ENCODE measurements around the gene RASGRF1.

RASGRF1 gene

GRCh38 chr15:78925956-78926743 lies 164.4 kb downstream of the RASGRF1 start:
- DNase-seq, result no peak

DNA sequence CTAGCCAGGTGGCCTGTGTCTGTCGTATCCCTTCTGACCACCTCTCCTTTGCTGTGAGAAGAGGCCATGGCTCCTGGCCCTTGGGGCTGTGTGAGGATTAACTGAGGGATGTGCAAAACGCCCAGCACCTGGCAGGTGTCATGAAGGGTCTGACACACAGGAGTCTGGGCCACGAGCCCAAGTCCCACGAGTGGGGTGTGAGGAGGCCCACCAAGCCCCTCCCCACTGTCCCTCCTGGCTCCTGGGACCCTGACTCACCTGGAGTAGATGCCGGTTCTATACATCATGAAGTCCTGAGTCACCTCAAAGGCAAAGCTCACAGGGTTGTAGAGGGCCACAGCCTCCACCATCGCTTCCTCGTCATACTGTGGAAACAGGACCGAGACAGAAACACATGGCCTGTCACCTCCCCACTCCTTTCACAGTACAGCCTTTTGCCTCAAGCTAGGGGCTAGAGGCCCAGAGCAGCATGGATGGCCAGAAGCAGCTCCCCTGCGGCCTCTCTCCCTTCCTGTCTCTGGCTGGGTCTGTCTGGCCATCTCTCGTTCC lies 165.4 kb downstream of the RASGRF1 start:
- DNase-seq, result no peak

- no peak for DNase-seq
Observed at GRCh38 chr15:78923480-78924360, 166.9 kb downstream of the RASGRF1 start.

DNA sequence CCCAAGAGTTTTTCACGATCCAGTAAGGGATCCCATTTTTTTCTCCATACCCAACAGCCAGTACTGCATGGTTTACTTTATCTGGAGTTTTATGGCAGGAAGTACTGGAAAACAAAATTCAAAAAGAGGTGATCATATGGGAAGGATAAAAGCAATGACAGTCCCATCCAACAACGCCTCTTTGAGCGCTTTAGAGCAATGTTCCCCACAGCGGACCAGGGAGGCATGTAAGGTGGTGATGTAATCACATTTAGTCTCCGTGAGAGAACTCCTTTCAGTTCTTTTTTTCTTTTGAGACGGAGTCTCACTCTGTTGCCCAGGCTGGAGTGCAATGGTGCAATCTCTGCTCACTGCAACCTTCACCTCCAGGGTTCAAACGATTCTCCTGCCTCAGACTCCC lies 167.6 kb downstream of the RASGRF1 start:
- no peak for DNase-seq

DNA sequence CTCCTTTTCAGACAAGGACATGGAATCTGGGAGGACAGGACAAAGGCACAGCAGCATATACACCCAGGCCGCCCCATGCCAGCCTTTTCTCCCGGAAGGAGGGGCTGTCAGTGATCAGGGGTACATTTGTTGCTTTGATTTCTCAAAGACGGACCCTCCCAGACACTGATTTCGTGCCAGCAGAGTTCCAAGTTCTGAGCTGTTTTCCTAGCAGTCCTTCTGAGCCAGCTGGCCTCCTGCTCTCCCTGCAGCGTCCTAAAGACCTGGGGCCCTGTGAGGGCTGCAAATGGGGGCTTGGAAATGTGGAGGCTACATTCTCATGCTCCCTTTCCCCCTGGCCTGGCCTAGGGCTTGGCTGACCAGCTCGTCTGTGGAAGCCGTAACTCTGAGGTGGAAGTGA lies 168.1 kb downstream of the RASGRF1 start:
- no peak for DNase-seq

DNA sequence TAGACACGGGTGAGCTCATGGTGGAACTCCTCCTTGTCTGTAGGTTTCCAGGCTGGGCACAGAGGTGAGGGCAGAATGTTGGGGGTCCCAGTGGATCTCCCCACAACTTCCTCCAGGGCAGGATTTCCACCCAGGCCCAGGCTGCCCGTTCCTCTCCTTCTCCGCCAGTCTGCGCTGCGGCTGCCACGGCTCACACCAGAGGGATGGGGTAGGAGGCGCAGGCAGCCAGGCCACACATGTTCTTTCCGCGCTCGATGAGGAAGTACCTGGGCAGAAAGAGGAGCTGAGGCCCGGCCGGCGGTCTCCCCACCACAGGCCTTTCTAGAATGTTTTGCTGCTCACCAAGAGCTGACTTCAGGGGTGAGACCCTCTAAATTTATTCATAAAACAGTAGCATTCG lies 168.6 kb downstream of the RASGRF1 start:
- no peak for DNase-seq

- no peak for DNase-seq
Observed at GRCh38 chr15:78921517-78921916, 169.1 kb downstream of the RASGRF1 start.

- DNase-seq, result no peak
Observed at GRCh38 chr15:78917888-78918287, 172.7 kb downstream of the RASGRF1 start.

GRCh38 chr15:78916088-78916487 lies 174.5 kb downstream of the RASGRF1 start:
- DNase-seq, result no peak

GRCh38 chr15:78915341-78916087 lies 175.1 kb downstream of the RASGRF1 start:
- no peak for DNase-seq

DNA sequence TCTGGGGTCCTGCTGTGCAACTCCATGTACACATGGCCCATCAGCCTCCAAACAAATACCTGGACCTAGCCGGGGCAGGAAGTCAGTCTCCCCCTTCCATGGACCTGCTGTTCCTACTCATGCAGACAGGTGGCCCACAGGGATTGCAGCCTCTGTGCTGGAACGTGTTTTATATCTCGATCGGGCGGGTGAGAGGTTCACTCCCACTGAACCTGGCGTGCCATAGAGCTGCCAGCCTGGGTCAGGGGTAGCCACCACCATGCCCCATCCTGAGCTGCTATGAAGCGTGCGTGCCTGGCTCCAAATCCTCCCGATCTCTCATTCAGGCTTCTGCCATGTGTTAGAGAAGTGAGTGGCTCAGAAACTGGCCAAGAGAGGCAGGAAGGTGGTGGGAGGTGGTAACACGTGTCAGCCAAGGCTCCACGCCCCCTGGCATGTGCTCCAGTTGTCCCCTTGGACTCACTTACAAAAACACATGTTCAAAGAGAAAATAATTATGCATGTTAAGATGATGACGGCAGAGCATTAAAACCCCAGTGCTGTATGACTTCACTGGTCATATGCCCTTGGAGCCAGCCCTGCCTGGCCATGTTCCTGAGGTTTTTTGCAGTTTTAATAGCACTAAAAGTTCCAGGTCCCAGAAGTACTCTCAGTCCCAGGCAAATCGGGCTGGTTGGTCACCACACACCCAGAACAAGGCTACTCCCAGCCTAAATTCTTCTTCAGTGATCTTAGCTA lies 176.4 kb downstream of the RASGRF1 start:
- DNase-seq, result no peak

- no peak for DNase-seq
Observed at GRCh38 chr15:78913012-78913411, 177.6 kb downstream of the RASGRF1 start.

DNA sequence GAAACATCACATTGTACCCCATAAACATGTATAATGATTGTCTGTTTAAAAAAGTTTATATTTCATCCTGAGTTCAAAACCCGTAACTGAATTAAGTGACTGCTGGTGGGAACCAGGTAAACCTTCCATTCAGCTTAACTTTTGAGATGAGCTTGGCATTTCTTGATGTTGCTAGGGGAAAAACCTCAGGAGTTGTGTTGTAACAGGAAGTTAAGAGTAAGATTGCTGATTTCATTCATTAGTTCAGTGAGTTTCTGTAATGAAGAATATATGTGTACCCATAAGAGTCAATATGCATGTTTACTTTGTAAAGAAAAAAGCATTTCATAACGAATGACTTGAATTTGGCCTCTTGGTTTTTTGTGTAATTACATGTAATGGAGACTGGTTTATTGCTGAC lies 178.3 kb downstream of the RASGRF1 start:
- no peak for DNase-seq

DNA sequence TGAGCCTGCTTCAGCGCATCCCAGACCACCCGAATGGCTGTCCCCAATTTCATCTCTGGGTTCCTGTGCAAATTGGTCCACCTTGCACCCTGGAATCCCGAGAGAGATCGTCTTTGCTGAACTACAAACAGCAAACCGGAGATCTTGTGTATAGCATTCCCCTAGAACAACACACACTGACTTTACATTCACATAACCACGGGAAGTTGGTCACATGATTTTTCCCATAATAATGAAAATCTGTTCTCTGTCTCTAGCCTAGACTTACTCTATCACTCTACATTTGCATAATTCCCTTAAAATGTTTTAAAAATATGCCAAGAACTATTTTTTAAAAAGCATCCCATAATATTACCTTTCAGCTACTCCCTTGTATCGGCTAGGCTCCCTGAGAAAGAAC lies 180.3 kb downstream of the RASGRF1 start:
- no peak for DNase-seq

Measured in stimulated activated naive CD4-positive, alpha-beta T cell treated with Interleukin-2 at 50 U/mL for 16 hours (primary cell).